MCF 10A (cell line): ENCODE measurements around the gene IKBIP. TPM values are rescaled to one million over a fixed set of nuclear protein-coding genes. Genes with fewer than 3 reads are reported as not detected.
"Not testable (repeated sequence)": the region's sequence is repeated elsewhere in the genome, so short reads cannot be mapped to it uniquely, and the experiment has no call there.

ENCODE experiments used
- BruUV-seq: library from RNA; stranded (reverse); fragments of 400-500 nt; replicated peaks from 2 replicates; lab custom pipeline; 2021; lab: Mats Ljungman, UMichigan
- CTCF ChIA-PET: fragments of 300-600 bp; sonication (Branson Sonifier 250); formaldehyde crosslinking; extraction: SDS; loops from one replicate; lab custom pipeline; 2021; ENCODE audit warnings: antibody characterized with exemption, inconsistent platforms; lab: Yijun Ruan, JAX
- POLR2A ChIA-PET: fragments of 300-600, 350-650 bp; sonication (Branson Sonifier 250); formaldehyde crosslinking; extraction: SDS; loops from one replicate; lab custom pipeline; 2020; ENCODE audit warnings: antibody characterized with exemption, inconsistent platforms; lab: Yijun Ruan, JAX
- DNase-seq: peaks from one replicate; pipeline ENCODE4 v3.0.0-alpha.2; 2018; ENCODE audit not compliant: unreplicated experiment
- H3K27ac Mint-ChIP-seq: one replicate; pipeline ENCODE4 v1.8.0; 2022; ENCODE audit warnings: mild to moderate bottlenecking, low read depth, mixed read lengths; ENCODE audit not compliant: unreplicated experiment
- H3K27me3 Mint-ChIP-seq: one replicate; pipeline ENCODE4 v1.8.0; 2022; ENCODE audit warnings: mixed read lengths; ENCODE audit not compliant: insufficient read depth, unreplicated experiment
- H3K36me3 Mint-ChIP-seq: one replicate; pipeline ENCODE4 v1.8.0; 2022; ENCODE audit warnings: mild to moderate bottlenecking, moderate library complexity, mixed read lengths; ENCODE audit not compliant: insufficient read depth, unreplicated experiment
- H3K4me1 Mint-ChIP-seq: one replicate; pipeline ENCODE4 v1.8.0; 2022; ENCODE audit warnings: mixed read lengths; ENCODE audit not compliant: insufficient read depth, unreplicated experiment
- H3K4me3 Mint-ChIP-seq: one replicate; pipeline ENCODE4 v1.8.0; 2022; ENCODE audit warnings: mild to moderate bottlenecking, moderate library complexity, mixed read lengths; ENCODE audit not compliant: unreplicated experiment
- H3K9me3 Mint-ChIP-seq: one replicate; pipeline ENCODE4 v1.8.0; 2022; ENCODE audit warnings: mixed read lengths; ENCODE audit not compliant: unreplicated experiment
- intact Hi-C: fragments of 100-400 bp; cut with micrococcal nuclease; formaldehyde crosslinking; loops from 2 replicates; pipeline ENCODE4 v1.14.1; 2022
- total RNA-seq: library from RNA; stranded (reverse); gene quantifications from 2 replicates; pipeline ENCODE4 v1.2.3, GENCODE V29; 2022
- TF ChIP-seq, protein P1 (sequence below): fragments of 200-600 bp; IDR thresholded peaks from one replicate; pipeline ENCODE4 v1.8.0; 2022; ENCODE audit warnings: antibody characterized with exemption, mild to moderate bottlenecking; ENCODE audit not compliant: unreplicated experiment

IKBIP gene
- total RNA-seq, 1 experiment from 2014 or later: 43.0 TPM

DNA sequence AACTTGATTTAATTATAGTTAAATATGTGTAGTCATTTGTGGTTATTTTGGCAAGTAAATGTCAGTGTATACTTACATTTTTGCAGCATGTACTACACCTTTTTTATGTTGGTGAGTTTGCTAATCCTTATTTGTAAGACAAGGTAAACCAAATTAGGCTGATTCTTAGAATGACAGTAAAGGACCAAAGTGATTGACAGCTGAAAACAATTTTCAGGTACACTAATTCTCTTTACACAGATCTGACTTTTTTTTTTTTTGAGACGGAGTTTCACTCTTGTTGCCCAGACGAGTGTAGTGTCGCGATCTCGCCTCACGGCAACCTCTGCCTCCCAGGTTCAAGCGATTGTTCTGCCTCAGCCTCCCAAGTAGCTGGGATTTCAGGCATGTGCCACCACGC is 42.7 kb downstream of the IKBIP start:
- Mint-ChIP-seq H3K4me1 (no peaks in the 10 kb centered on the region), H3K27me3 (no peaks in the 10 kb centered on the region), H3K4me3 (no peak overlapping the region), H3K36me3 (peaks cover 86% of the 10 kb centered on the region), H3K9me3 (no peaks in the 10 kb centered on the region), H3K27ac (no peak overlapping the region)
- no TSS peak for BruUV-seq
- ChIA-PET POLR2A (interaction anchor here (1.1 to 3.4 kb wide), 5 partner anchors 7 to 42 kb away, joined by 3 to 26 read pairs (median 4); partner anchors contain the start of genes APAF1, IKBIP and SLC25A3), CTCF (interaction anchor here (3.1 kb wide), 1 partner anchor 35 kb away, joined by 9 read pairs; no protein-coding TSS in a partner anchor)
- intact Hi-C loops: no loop called here
- DNase-seq: no peak
- TF ChIP-seq, protein P1, sequence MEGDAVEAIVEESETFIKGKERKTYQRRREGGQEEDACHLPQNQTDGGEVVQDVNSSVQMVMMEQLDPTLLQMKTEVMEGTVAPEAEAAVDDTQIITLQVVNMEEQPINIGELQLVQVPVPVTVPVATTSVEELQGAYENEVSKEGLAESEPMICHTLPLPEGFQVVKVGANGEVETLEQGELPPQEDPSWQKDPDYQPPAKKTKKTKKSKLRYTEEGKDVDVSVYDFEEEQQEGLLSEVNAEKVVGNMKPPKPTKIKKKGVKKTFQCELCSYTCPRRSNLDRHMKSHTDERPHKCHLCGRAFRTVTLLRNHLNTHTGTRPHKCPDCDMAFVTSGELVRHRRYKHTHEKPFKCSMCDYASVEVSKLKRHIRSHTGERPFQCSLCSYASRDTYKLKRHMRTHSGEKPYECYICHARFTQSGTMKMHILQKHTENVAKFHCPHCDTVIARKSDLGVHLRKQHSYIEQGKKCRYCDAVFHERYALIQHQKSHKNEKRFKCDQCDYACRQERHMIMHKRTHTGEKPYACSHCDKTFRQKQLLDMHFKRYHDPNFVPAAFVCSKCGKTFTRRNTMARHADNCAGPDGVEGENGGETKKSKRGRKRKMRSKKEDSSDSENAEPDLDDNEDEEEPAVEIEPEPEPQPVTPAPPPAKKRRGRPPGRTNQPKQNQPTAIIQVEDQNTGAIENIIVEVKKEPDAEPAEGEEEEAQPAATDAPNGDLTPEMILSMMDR: no peak

DNA sequence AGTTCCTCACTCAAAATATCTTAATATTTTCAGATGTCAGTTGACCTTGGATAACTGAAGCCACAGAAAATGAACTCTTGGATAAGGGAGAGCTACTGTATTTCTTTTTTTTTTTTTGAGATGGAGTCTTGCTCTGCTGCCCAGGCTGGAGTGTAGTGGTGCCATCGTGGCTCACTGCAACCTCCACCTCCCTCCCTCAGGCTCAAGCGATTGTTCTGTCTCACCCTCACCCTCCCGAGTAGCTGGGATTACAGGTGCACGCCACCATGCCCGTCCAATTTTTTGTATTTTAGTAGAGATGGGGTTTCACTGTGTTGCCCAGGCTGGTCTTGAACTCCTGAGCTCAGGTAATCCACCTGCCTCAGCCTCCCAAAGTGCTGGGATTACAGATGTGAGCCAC is 47.3 kb downstream of the IKBIP start:
- ChIA-PET CTCF (interaction anchor here (1.1 to 9.6 kb wide), 6 partner anchors 9 to 74 kb away, joined by 4 to 84 read pairs (median 6); no protein-coding TSS in a partner anchor), POLR2A (interaction anchor here (0.6 to 7.4 kb wide), 4 partner anchors 11 to 157 kb away, joined by 3 to 255 read pairs (median 20); partner anchors contain the start of genes APAF1 and IKBIP)
- H3K9me3 Mint-ChIP-seq, H3K27ac Mint-ChIP-seq, BruUV-seq, H3K4me1 Mint-ChIP-seq, H3K27me3 Mint-ChIP-seq, H3K4me3 Mint-ChIP-seq, intact Hi-C loops, DNase-seq: not testable (repeated sequence)
- peaks cover 92% of the 10 kb centered on the region for H3K36me3 Mint-ChIP-seq

DNA sequence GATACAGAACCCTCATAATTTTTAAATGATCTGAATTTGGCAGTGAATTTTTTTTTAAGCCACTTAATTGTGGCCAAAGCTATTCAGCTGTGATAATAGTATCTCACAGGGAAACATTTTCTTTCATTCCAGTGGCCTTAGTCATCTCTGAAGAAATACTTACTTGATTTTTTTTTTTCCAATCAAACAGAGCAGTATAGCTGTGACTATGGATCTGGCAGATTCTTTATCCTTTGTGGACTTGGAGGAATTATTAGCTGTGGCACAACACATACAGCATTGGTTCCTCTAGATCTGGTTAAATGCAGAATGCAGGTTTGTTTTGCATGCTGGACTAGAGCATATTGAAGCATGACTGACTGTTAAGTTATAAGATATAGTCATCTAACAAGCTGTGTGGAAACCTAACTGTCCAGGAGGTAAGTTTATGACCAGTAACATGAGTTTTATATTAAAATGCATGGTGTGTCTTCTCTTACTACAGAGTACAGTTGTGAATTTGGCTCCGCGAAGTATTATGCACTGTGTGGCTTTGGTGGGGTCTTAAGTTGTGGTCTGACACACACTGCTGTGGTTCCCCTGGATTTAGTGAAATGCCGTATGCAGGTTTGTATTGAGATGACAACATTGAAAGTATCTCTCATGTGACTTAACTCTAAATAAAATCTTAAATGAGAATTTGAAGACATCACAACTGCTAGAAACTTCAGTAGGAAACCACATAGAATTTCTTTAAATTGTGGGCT is 49.2 kb downstream of the IKBIP start:
- H3K27ac Mint-ChIP-seq: peak overlapping the region; percentile 100
- no peaks in the 10 kb centered on the region for H3K9me3 Mint-ChIP-seq
- H3K27me3 Mint-ChIP-seq: no peaks in the 10 kb centered on the region
- intact Hi-C loops: loop anchor here (1.0 kb wide), 1 partner anchor 50 kb away; the partner anchor contains the start of gene APAF1
- ChIA-PET CTCF (interaction anchor here (0.7 to 9.6 kb wide), 11 partner anchors 11 to 403 kb away, joined by 3 to 84 read pairs (median 4); partner anchors contain the start of gene IKBIP), POLR2A (interaction anchor here (0.6 to 7.4 kb wide), 21 partner anchors 8 to 1616 kb away, joined by 3 to 255 read pairs (median 5); partner anchors contain the start of genes APAF1, IKBIP and TMPO)
- H3K4me3 Mint-ChIP-seq: peak overlapping the region; percentile 98
- TF ChIP-seq, protein P1: no peak
- no TSS peak for BruUV-seq
- H3K4me1 Mint-ChIP-seq: peaks cover 6% of the 10 kb centered on the region
- peak; percentile 51 for DNase-seq
- H3K36me3 Mint-ChIP-seq: peaks cover 73% of the 10 kb centered on the region

DNA sequence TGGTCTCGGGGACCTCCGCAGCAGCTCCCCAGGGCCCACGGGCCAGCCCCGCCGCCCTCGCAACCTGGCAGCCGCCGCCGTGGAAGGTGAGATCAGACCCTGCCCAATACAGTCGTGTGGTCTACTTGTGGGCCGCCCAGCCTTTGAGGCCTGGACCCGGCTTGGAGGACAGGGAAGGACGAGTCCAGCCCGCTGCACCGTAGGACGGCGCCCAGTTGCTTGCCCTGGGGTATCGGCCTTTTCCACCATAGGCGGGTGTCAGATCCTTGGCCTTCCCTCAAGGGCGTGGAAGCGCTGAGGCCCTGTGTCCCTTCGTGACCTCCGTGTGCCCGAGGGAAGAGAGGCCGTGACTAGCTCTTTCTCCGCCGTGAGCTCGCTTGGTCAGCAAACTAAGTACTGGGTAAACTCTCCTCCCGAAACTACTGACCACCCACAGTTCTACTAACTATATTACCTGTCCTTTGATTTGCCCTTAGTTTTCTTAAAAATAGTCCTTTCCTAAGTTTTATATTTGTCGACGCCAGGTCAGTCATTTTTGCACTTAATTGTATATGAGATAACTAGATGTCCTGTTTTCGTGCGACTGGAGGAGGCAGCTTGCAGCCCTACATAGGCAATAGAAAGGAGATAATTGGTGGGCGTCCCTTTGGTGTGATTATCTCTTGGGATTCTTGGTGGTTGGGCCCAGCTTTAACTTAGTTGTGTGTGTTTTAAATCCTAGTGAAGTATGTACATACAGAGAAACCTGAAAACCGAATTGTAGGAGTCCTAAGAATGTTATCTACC is 50.3 kb downstream of the IKBIP start:
- intact Hi-C loops: no loop called here
- DNase-seq: peak; percentile 28
- Mint-ChIP-seq H3K36me3 (peaks cover 61% of the 10 kb centered on the region), H3K4me1 (peaks cover 6% of the 10 kb centered on the region), H3K27ac (peak overlapping the region; percentile 100), H3K9me3 (no peaks in the 10 kb centered on the region), H3K27me3 (no peaks in the 10 kb centered on the region), H3K4me3 (peak overlapping the region; percentile 98)
- ChIA-PET CTCF (interaction anchor here (0.6 to 9.6 kb wide), 12 partner anchors 12 to 404 kb away, joined by 3 to 84 read pairs (median 4); partner anchors contain the start of gene IKBIP), POLR2A (interaction anchor here (0.7 to 7.4 kb wide), 29 partner anchors 8 to 1673 kb away, joined by 3 to 255 read pairs (median 5); partner anchors contain the start of genes APAF1, DEPDC4, IKBIP and SCYL2)
- BruUV-seq: no TSS peak
- TF ChIP-seq, protein P1: no peak
